ES-I3 (cell line): ENCODE results near the gene PODXL.

ENCODE experiments used
- H3K36me3 ChIP-seq: 2 replicates; pipeline ENCODE4 v1.6.1; 2013; ENCODE audit warnings: mild to moderate bottlenecking, low read length, control low read depth, moderate library complexity; ENCODE audit not compliant: insufficient read depth
- H3K4me1 ChIP-seq: 2 replicates; pipeline ENCODE4 v1.6.1; 2013; ENCODE audit warnings: mild to moderate bottlenecking, control low read depth, low read length; ENCODE audit not compliant: insufficient read depth
- H3K9ac ChIP-seq: 2 replicates; pipeline ENCODE4 v1.6.1; 2013; ENCODE audit warnings: low read depth, mild to moderate bottlenecking, low read length, moderate library complexity
- H3K9me3 ChIP-seq: 2 replicates; pipeline ENCODE4 v1.6.1; 2013; ENCODE audit warnings: mild to moderate bottlenecking, low read length, moderate library complexity; ENCODE audit not compliant: control insufficient read depth, insufficient read depth

The PODXL gene

GRCh38 chr7:131554880-131555516 is 1.4 kb downstream of the PODXL start:
- H3K9me3 ChIP-seq, result no peaks in the 10 kb centered on the region
- peaks cover 16% of the 10 kb centered on the region for H3K4me1 ChIP-seq
- H3K9ac ChIP-seq, result peak overlapping the region; percentile 82
- H3K36me3 ChIP-seq, result peaks cover 36% of the 10 kb centered on the region

- Histone ChIP-seq H3K4me1 (peaks cover 20% of the 10 kb centered on the region), H3K9ac (peak overlapping the region; percentile 82), H3K36me3 (peaks cover 46% of the 10 kb centered on the region), H3K9me3 (no peaks in the 10 kb centered on the region)
These were observed 2.5 kb downstream of the PODXL start for GRCh38 chr7:131553931-131554330.

GRCh38 chr7:131552053-131552452 is 4.4 kb downstream of the PODXL start:
- H3K36me3 ChIP-seq, result peaks cover 47% of the 10 kb centered on the region
- peaks cover 28% of the 10 kb centered on the region for H3K4me1 ChIP-seq
- no peaks in the 10 kb centered on the region for H3K9me3 ChIP-seq
- H3K9ac ChIP-seq, result peak overlapping the region; percentile 82

- H3K36me3 ChIP-seq, result peaks cover 51% of the 10 kb centered on the region
- no peak overlapping the region; the same call in 1 of the 2 replicates for H3K9ac ChIP-seq
- no peaks in the 10 kb centered on the region for H3K9me3 ChIP-seq
- H3K4me1 ChIP-seq, result peaks cover 33% of the 10 kb centered on the region
These were observed 5.6 kb downstream of the PODXL start for GRCh38 chr7:131550846-131551245.

- no peaks in the 10 kb centered on the region for H3K9me3 ChIP-seq
- peaks cover 45% of the 10 kb centered on the region for H3K36me3 ChIP-seq
- H3K4me1 ChIP-seq, result peaks cover 52% of the 10 kb centered on the region
- H3K9ac ChIP-seq, result no peak overlapping the region
These were observed 8.1 kb downstream of the PODXL start for GRCh38 chr7:131548371-131548770.

- Histone ChIP-seq H3K9ac (no peak overlapping the region), H3K9me3 (no peaks in the 10 kb centered on the region), H3K4me1 (peaks cover 60% of the 10 kb centered on the region), H3K36me3 (peaks cover 42% of the 10 kb centered on the region)
These were observed 8.8 kb downstream of the PODXL start for GRCh38 chr7:131547589-131547988.

- Histone ChIP-seq H3K36me3 (peaks cover 40% of the 10 kb centered on the region), H3K4me1 (peaks cover 63% of the 10 kb centered on the region), H3K9me3 (no peaks in the 10 kb centered on the region), H3K9ac (no peak overlapping the region)
These were observed 9.8 kb downstream of the PODXL start for GRCh38 chr7:131546583-131547141.

GRCh38 chr7:131546126-131546525 is 10.3 kb downstream of the PODXL start:
- no peaks in the 10 kb centered on the region for H3K9me3 ChIP-seq
- peaks cover 40% of the 10 kb centered on the region for H3K36me3 ChIP-seq
- H3K4me1 ChIP-seq, result peaks cover 65% of the 10 kb centered on the region

GRCh38 chr7:131544449-131545301 is 11.8 kb downstream of the PODXL start:
- no peaks in the 10 kb centered on the region for H3K9me3 ChIP-seq
- peaks cover 71% of the 10 kb centered on the region for H3K4me1 ChIP-seq
- no peak overlapping the region for H3K9ac ChIP-seq
- H3K36me3 ChIP-seq, result peaks cover 36% of the 10 kb centered on the region

More at GRCh38 chr7:131546126-131546525, 10.3 kb downstream of the PODXL start:
- no peak overlapping the region for H3K9ac ChIP-seq

GRCh38 chr7:131544021-131544420 is 12.4 kb downstream of the PODXL start:
- H3K9ac ChIP-seq, result no peak overlapping the region
- H3K9me3 ChIP-seq, result no peaks in the 10 kb centered on the region
- peaks cover 32% of the 10 kb centered on the region for H3K36me3 ChIP-seq
- H3K4me1 ChIP-seq, result peaks cover 75% of the 10 kb centered on the region

- H3K4me1 ChIP-seq, result peaks cover 77% of the 10 kb centered on the region
- H3K36me3 ChIP-seq, result peaks cover 32% of the 10 kb centered on the region
- H3K9me3 ChIP-seq, result no peaks in the 10 kb centered on the region
- no peak overlapping the region for H3K9ac ChIP-seq
These were observed 13.1 kb downstream of the PODXL start for GRCh38 chr7:131543298-131543697.

- Histone ChIP-seq H3K4me1 (peaks cover 66% of the 10 kb centered on the region), H3K9me3 (no peaks in the 10 kb centered on the region), H3K36me3 (peaks cover 32% of the 10 kb centered on the region), H3K9ac (no peak overlapping the region)
These were observed 15.8 kb downstream of the PODXL start for GRCh38 chr7:131540491-131541162.

- H3K4me1 ChIP-seq, result peaks cover 56% of the 10 kb centered on the region
- no peak overlapping the region for H3K9ac ChIP-seq
- peaks cover 23% of the 10 kb centered on the region; the same call in 1 of the 2 replicates for H3K36me3 ChIP-seq
- H3K9me3 ChIP-seq, result no peaks in the 10 kb centered on the region
These were observed 17.6 kb downstream of the PODXL start for GRCh38 chr7:131538813-131539179.

- peaks cover 54% of the 10 kb centered on the region for H3K4me1 ChIP-seq
- H3K9ac ChIP-seq, result no peak overlapping the region
- H3K36me3 ChIP-seq, result peaks cover 18% of the 10 kb centered on the region; the same call in 1 of the 2 replicates
- H3K9me3 ChIP-seq, result no peaks in the 10 kb centered on the region
These were observed 18.2 kb downstream of the PODXL start for GRCh38 chr7:131538071-131538812.
